HG03108 (cell line): ENCODE measurements around the gene SNX7.

ENCODE experiments used
- ATAC-seq: cut with Tn5 transposase; IDR thresholded peaks from one replicate; pipeline ENCODE4 v1.9.1; 2021; ENCODE audit warnings: moderate library complexity; ENCODE audit not compliant: unreplicated experiment

The SNX7 gene

DNA sequence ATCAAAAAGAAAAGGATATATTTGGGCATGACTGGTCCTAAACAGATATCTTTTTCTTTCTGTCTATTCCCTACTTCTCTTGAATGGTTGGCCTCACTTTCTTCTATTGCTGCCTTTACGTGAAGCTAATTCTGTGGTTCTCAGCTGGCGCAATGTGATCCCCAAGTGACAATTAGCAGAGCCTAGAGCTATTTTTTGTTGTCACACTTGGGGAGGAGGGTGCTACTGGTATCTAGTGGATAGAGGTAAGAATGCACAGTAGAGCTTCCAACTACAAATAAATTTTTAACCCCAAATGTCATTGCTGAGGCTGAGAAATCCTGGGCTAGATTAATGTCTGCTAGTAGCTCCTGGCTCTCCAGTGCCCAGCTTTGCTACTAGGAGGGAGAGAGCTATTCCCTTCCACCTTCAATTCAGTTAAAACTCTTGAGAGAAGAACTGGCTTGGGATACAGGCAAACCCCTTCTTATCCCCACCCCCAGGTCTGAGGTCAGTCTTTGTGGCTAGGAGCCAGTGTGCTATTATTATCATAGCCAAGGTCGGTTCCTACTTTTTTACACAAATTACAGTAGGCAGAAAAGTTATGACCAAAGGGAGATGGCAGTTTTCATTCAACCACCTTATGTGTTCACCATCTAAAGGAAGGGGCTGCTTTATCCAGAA is 102.1 kb downstream of the SNX7 start:
- no peak for ATAC-seq

DNA sequence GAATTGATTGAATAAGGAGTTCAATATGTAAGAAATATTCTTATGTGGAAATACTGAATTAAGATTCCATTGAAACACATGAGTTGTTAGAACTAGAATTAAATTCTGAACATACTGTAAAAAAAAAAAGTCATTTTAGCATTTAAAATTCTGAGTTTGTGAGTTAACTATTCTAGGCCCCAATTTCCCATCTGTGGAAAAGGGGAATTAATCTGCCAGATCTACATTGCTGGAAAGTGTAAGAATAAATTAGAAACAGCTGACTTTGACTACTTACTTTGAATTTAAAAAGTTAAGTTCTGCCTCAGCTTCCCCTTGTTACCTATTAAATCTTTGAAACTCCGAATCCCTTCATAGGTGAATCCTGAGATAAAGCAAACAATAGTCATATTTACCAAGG is 103.0 kb downstream of the SNX7 start:
- no peak for ATAC-seq

DNA sequence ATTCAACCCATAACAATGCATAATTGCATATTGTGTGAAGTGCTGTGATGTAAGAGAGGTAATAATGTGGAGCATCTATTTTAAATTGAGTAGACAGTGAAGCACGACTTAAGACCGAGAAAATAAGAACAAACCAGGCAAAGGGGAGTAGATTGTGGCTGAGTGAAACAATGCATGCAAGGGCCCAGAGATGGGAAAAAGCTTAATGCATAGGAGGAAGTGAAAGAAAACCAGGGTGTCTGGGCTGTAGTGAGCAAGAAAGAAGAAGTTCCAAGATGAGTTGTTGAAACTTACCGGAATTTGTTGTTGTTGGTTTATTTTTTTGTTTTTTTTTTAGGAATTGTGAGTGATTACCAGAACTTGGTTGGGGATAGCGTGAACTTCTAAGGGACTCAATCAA is 104.7 kb downstream of the SNX7 start:
- ATAC-seq: no peak

DNA sequence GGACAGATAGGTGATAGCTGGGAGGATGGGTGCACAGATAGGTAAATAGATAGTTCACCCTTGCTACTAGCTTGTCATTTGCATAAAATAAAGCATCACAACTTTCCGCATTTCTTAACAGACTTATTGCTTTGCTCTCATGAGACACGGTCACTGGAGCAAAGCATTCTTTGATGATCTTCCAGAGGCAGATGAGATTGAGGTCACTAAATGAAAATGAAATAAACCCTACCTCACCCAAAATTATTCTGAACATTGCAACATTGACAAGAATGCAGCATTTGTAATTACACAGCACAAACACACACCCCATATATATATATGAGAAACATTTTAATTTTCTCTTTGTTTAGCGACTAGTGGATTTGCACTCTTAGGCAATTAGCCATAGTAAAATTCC is 107.6 kb downstream of the SNX7 start:
- ATAC-seq: no peak

DNA sequence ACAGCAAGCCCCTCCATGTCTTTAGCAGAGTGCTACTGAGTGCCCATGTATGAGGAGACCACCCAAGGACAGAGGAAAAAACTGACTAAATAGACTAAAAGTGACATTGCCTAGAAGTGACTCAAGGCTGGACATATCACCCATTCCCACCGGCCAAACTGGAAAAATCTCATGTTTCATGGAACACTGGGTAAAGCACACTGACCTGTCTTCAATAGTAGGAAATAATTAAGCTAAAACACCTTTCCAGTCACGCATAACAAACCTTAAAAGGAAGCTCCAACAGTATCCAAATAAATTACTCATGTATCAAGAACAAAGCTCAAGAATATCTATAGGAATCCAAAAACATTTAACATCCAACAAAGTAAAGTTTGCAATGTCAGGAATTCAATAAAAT is 120.4 kb downstream of the SNX7 start:
- ATAC-seq: no peak

DNA sequence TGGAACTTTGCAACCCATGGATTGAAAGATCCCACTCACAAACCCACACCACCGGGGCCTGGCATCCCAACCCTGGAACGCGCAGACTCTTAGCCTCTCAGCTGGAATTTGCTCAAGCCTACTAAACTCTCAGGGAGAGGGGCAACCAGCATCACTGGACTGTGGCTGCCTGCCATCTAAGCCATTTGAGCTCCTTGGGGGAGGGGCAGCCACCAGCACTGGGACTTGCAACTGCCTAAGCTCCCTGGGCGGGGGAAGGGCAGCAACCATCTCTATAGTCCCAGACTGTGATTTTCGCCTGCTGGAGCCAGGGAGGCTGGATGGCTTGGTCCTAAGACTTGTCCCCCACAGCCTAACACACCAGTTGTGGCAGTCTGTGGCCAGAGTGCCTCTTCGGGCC is 122.3 kb downstream of the SNX7 start:
- no peak for ATAC-seq

DNA sequence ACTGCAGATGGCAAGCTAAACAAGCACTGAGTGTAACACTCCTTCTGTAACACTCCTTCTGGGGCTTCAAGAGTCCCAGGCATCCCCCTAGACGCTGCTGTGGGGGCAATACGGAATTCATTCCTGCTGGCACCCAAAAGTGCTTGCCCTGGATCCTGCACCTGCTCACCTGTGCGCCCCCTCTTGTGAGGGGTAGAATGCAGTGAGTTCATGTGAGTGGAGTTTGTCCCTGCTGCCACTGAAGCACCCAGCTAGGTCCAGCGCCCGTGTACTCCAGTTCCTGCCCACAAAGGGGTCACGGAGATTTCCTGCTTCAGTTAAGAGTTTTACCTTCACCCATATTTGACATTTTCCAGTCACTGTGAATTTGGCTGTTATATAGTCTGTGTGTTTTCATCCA is 130.0 kb downstream of the SNX7 start:
- ATAC-seq: no peak

DNA sequence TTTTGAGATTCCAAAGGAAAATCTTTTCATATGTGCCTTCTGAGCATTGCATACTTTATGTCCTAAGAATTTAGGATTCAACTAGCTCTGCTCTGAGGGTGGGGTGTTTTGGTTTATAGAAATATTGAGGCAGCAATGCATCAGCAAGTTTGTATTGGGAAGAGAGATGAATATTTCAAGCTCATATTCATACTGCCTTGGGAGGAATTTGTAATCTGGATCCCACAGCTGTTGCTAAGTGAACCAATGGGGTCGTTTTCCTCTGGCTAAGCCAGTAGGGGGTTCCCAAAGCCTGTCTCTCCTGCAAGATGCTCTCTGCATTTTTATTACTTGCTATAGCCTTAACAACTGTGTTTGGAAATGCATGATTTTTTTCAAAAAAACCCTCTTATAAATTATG is 130.6 kb downstream of the SNX7 start:
- no peak for ATAC-seq

DNA sequence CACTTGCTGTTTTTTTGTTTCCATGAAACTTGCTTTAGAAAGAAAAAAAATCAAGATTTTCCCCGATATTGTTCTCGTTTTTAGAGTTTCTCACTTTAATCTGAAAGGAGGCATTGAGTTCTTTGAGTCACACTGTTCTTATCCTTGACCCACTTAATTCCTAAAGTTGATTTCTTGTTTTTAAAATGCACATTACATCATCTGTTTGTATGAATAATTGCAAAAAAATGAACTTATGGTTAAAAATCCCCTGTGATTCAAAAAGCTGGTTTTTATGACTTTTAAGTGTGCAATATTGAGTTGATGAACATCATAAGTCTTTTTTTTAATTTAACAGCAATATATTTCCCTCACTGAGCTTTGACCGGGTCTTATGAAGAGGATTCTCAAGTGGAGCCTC is 131.6 kb downstream of the SNX7 start:
- ATAC-seq: no peak

DNA sequence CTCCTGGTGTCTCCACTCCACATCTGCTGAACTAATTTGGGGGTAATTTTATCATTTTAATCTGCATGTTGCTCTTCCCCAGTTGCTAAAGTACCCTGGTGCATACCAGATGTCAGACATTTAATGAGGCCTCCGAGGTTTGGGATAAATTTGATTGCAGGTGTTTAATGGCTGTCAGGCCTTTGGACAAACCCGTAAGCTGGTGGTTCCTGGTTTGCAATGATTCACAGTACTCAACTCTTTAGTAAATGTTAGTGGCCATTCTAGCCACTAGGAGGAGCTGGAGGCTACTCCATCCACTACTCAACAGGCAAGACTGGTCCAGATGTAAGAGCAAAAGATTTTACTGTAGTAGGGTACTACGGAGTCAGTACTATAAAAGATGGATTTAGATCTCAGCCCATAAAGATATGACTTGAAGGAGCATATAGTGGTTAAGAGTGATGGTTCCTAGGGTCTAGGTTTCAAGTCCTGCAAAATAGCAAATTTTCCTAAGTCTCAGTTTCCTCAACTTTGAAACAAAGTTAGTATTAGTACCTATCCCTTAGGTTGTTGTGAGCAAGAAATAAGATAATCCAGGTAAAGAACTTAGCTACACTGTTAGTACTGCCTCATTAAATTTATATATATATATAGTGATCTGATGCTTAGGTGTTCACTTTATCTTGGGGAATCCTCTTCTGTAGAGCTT is 132.8 kb downstream of the SNX7 start:
- ATAC-seq: peak; percentile 97

DNA sequence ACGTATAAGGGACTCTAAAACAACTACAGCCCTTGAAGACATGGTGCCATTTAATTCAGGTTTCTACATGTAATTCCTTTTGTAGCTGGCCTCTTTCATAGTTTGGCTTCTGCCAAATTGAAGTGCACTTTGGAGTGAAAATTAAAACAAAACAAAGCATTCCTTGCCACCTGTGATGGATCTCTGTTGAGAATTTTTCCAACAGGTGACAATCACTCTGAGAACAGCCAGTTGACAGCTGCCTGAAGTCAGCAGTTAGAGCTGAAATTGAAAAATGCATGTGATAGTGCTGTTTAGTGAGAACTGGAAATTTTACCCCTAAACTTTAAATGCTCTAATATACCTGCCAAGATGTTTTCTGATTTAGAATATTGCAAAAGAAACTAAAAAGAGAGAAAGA is 134.5 kb downstream of the SNX7 start:
- no peak for ATAC-seq

DNA sequence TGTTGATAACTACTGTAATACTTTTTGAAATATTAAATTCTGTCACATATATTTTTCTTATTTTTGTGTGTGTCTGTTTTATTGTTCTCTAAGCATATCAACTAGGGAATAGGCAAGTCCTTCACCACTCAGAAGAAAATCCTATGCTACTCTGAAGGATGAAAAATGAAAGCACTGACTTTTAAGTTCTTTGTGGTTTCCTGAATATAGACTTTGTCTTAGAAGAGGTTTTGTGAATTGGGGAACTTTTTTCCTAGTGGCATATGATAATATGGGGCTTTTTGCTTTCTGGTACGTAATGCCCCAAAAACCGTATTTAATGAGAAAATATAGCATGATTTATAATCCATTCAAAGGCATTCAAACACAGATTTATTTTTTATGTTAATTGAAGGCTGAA is 136.0 kb downstream of the SNX7 start:
- ATAC-seq: no peak
